Keratinocyte (primary cell): ENCODE data around the gene DDX42. TPM values are rescaled to one million over a fixed set of nuclear protein-coding genes. Genes with fewer than 3 reads are reported as not detected.
A peak's percentile ranks its signal among the peaks of the same experiment; 100 is the strongest.

Source experiments
- DNase-seq: peaks from one replicate; pipeline ENCODE4 v3.0.0-alpha.2; 2011; ENCODE audit warnings: low read depth, missing footprints, low spot score
- FAIRE-seq: peaks from 2 replicates; lab custom pipeline; 2011; peaks lifted over from hg19 to GRCh38; lab: Jason Lieb, UNC
- H2AFZ ChIP-seq: 2 replicates; pipeline ENCODE4 v1.6.0; 2012; ENCODE audit warnings: low read length, control low read depth, inconsistent platforms; ENCODE audit not compliant: control insufficient read depth
- H3K27ac ChIP-seq: 2 replicates; pipeline ENCODE4 v1.5.1; 2011; ENCODE audit warnings: low read length; ENCODE audit not compliant: control insufficient read depth, insufficient read depth
- H3K27me3 ChIP-seq: 3 replicates; pipeline ENCODE4 v1.6.0; 2011; ENCODE audit warnings: low read length; ENCODE audit not compliant: control insufficient read depth, insufficient read depth; ENCODE audit errors: extremely low read depth
- H3K36me3 ChIP-seq, 2 experiments: 2 replicates in 1 of 2; 3 replicates in 1 of 2; pipeline ENCODE4 v1.5.1; 2011; ENCODE audit warnings: low read length in 2 of 2, mild to moderate bottlenecking in 1 of 2; ENCODE audit not compliant: control insufficient read depth in 2 of 2, insufficient read depth in 2 of 2; ENCODE audit errors: extremely low read depth in 1 of 2
- H3K4me1 ChIP-seq: 3 replicates; pipeline ENCODE4 v1.5.1; 2011; ENCODE audit warnings: low read length; ENCODE audit not compliant: control insufficient read depth, insufficient read depth; ENCODE audit errors: extremely low read depth
- H3K4me2 ChIP-seq: 3 replicates; pipeline ENCODE4 v1.6.0; 2011; ENCODE audit warnings: low read depth, low read length; ENCODE audit not compliant: control insufficient read depth, insufficient read depth; ENCODE audit errors: extremely low read depth
- H3K4me3 ChIP-seq, 3 experiments: fragments of 200-600 bp in 1 of 3; sonication (generic) in 1 of 3; 2 replicates in 2 of 3; 3 replicates in 1 of 3; pipeline ENCODE4 v1.5.1; 2011 to 2016; ENCODE audit warnings: low read length in 3 of 3, mild to moderate bottlenecking in 3 of 3, control low read depth in 2 of 3, inconsistent platforms in 1 of 3, low read depth in 1 of 3, mixed read lengths in 1 of 3, mixed run types in 1 of 3, moderate library complexity in 1 of 3; ENCODE audit not compliant: control insufficient read depth in 2 of 3, insufficient read depth in 2 of 3; ENCODE audit errors: extremely low read depth in 1 of 3
- H3K79me2 ChIP-seq: 2 replicates; pipeline ENCODE4 v1.6.0; 2012; ENCODE audit warnings: low read length; ENCODE audit not compliant: control insufficient read depth, insufficient read depth
- H3K9ac ChIP-seq: 3 replicates; pipeline ENCODE4 v1.6.0; 2011; ENCODE audit warnings: low read length; ENCODE audit not compliant: control insufficient read depth, insufficient read depth; ENCODE audit errors: extremely low read depth
- H3K9me1 ChIP-seq: 3 replicates; pipeline ENCODE4 v1.6.0; 2011; ENCODE audit warnings: low read length; ENCODE audit not compliant: control insufficient read depth, insufficient read depth; ENCODE audit errors: extremely low read depth
- H3K9me3 ChIP-seq: 2 replicates; pipeline ENCODE4 v1.5.1; 2012; ENCODE audit warnings: low read depth, low read length; ENCODE audit not compliant: control insufficient read depth
- H4K20me1 ChIP-seq: 3 replicates; pipeline ENCODE4 v1.6.0; 2011; ENCODE audit warnings: low read length; ENCODE audit not compliant: control insufficient read depth, insufficient read depth; ENCODE audit errors: extremely low read depth
- EZH2 ChIP-seq: IDR thresholded peaks from one replicate; pipeline ENCODE4 v1.6.1; 2012; ENCODE audit warnings: inconsistent platforms, mild to moderate bottlenecking, low read length, moderate library complexity
- dilution Hi-C: fragments of 300-500 bp; cut with MboI; formaldehyde crosslinking; loops from one replicate; pipeline ENCODE4 v1.7.0; 2020; ENCODE audit warnings: low sequenced_read_pairs; ENCODE audit not compliant: extremely low pct_ligation_motif_present
- polyA plus RNA-seq, 5 experiments: library from polyadenylated mRNA; depleted of rRNA in 3 of 5; stranded (reverse) in 3 of 5; stranded (forward) in 1 of 5; unstranded in 1 of 5; fragments of >200 nt; gene quantifications; 1 replicate in 1 of 5; 2 replicates in 3 of 5; 3 replicates in 1 of 5; pipeline versions ENCODE4 v1.2.1 to v1.2.3, GENCODE V29; 2011 to 2012; ENCODE audit warnings: missing spikeins in 2 of 5, low read depth in 1 of 5, low replicate concordance in 1 of 5
- TF ChIP-seq, protein P1 (sequence below), 3 experiments: IDR thresholded peaks in 1 of 3; conservative IDR thresholded peaks in 1 of 3; optimal IDR thresholded peaks in 1 of 3; 2 replicates in 2 of 3; 3 replicates in 1 of 3; pipeline versions ENCODE3 to v1.5.1; 2011; ENCODE audit warnings: low read length in 3 of 3, mild to moderate bottlenecking in 3 of 3, moderate library complexity in 2 of 3, control low read depth in 1 of 3, inconsistent platforms in 1 of 3; ENCODE audit not compliant: insufficient read depth in 2 of 3; ENCODE audit errors: extremely low read depth in 1 of 3

The DDX42 gene
- polyA plus RNA-seq, 1 donor (not counting 4 experiments of a cell fraction or from before 2014, with no cell fraction given) = 116 TPM

DNA sequence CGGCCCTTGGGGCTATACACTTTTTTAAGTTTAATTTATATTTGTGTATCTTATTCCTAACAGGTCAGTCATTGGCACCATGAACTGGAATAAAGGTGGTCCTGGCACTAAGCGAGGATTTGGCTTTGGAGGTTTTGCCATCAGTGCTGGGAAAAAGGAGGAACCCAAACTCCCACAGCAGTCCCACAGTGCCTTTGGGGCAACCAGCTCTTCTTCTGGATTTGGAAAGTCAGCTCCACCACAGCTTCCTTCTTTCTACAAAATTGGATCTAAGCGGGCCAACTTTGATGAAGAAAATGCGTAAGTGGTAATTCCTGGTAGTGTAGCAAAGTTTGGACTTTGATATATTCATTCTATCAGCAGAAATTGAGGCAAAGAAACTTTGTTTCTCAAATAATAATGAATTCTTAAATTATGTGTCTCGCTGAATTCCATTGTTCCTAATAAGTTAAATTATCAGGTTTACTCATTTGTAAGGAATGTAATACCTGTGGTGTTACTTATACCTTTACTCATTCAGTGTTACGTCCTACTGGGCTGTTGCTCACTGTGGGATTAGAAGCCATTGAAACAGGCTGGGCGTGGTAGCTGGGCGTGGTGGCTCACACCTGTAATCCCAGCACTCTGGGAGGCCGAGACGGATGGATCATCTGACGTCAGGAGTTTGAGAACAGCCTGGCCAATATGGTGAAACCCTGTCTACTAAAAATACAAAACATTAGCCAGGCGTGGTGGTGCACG is 13.2 kb downstream of the DDX42 start:
- Histone ChIP-seq H4K20me1 (peaks cover 6% of the 10 kb centered on the region), H3K9me1 (no peaks in the 10 kb centered on the region), H3K79me2 (peaks cover 81% of the 10 kb centered on the region), H3K27ac (peak overlapping the region; percentile 97), H3K9me3 (no peaks in the 10 kb centered on the region), H3K4me3 (peak overlapping the region in 2 of 3 experiments; percentile 11 to 37), H3K4me1 (peaks cover 53% of the 10 kb centered on the region), H2AFZ (no peak overlapping the region), H3K4me2 (peak overlapping the region; percentile 61), H3K36me3 (peaks cover 12 to 19% of the 10 kb centered on the region in 2 experiments), H3K27me3 (no peaks in the 10 kb centered on the region), H3K9ac (peak overlapping the region; percentile 73)
- dilution Hi-C loops = no loop called here
- FAIRE-seq (peak; percentile 83), DNase-seq (peak; percentile 83)
- TF ChIP-seq, protein P1, sequence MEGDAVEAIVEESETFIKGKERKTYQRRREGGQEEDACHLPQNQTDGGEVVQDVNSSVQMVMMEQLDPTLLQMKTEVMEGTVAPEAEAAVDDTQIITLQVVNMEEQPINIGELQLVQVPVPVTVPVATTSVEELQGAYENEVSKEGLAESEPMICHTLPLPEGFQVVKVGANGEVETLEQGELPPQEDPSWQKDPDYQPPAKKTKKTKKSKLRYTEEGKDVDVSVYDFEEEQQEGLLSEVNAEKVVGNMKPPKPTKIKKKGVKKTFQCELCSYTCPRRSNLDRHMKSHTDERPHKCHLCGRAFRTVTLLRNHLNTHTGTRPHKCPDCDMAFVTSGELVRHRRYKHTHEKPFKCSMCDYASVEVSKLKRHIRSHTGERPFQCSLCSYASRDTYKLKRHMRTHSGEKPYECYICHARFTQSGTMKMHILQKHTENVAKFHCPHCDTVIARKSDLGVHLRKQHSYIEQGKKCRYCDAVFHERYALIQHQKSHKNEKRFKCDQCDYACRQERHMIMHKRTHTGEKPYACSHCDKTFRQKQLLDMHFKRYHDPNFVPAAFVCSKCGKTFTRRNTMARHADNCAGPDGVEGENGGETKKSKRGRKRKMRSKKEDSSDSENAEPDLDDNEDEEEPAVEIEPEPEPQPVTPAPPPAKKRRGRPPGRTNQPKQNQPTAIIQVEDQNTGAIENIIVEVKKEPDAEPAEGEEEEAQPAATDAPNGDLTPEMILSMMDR (optimal IDR thresholded peaks at IDR 0.05 in 1 of 3, IDR thresholded peaks at IDR 0.05 in 1 of 3, conservative IDR thresholded peaks at IDR 0.05 in 1 of 3; ENCODE audit: extremely low read depth in 1 of 3, insufficient read depth in 2 of 3, low read length in 3 of 3) = no peak

DNA sequence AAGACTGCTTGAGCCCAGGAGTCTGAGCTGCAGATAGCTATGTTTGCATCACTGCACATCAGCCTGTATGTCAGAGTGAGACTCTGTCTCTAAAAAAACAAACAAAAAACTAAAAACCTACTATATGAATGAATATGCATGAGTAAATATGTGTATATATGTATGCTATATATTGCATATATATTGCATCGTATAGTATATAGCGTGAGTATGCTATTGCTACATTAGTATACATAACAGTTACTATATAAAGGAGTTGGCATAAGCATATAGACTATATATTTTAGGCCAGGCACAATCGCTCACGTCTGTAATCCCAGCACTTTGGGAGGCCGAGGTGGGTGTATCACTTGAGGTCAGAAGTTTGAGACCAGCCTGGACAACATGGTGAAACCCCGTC is 16.1 kb downstream of the DDX42 start:
- DNase-seq (no peak), FAIRE-seq (no peak)
- Histone ChIP-seq H3K36me3 (peaks cover 14 to 31% of the 10 kb centered on the region in 2 experiments), H3K79me2 (peaks cover 70% of the 10 kb centered on the region), H3K9me3 (no peaks in the 10 kb centered on the region), H3K27me3 (no peaks in the 10 kb centered on the region), H4K20me1 (no peaks in the 10 kb centered on the region), H3K9ac (no peak overlapping the region), H3K4me1 (peaks cover 39% of the 10 kb centered on the region), H3K4me3 (no peak overlapping the region), H3K9me1 (no peaks in the 10 kb centered on the region), H3K27ac (peak overlapping the region; percentile 24), H2AFZ (no peak overlapping the region), H3K4me2 (no peak overlapping the region)
- TF ChIP-seq EZH2 = no peak
- TF ChIP-seq, protein P1 (optimal IDR thresholded peaks at IDR 0.05 in 1 of 3, IDR thresholded peaks at IDR 0.05 in 1 of 3, conservative IDR thresholded peaks at IDR 0.05 in 1 of 3; ENCODE audit: extremely low read depth in 1 of 3, insufficient read depth in 2 of 3, low read length in 3 of 3) = no peak
- dilution Hi-C loops = no loop called here
